ENCODE measurements around the gene TENM4. TPM values are rescaled to one million over a fixed set of nuclear protein-coding genes. Genes with fewer than 3 reads are reported as not detected.

Gene TENM4
- total RNA-seq, 1 experiment from 2014 or later = 25.0 TPM

GRCh38 chr11:79484872-79485271 lies 44.0 kb upstream of the TENM4 start (continued):
- TF ChIP-seq IRF1 (CRISPR knock-in tag; IDR thresholded peaks at IDR 0.05) (no peak), ZNF317 (CRISPR knock-in tag; IDR thresholded peaks at IDR 0.05; ENCODE audit: borderline replicate concordance, low read depth) (no peak), EMX1 (CRISPR knock-in tag; IDR thresholded peaks at IDR 0.05) (no peak), OVOL2 (CRISPR knock-in tag; IDR thresholded peaks at IDR 0.05; ENCODE audit: borderline replicate concordance) (no peak), NFYB (CRISPR knock-in tag; conservative IDR thresholded peaks at IDR 0.05; ENCODE audit: low read depth) (no peak), ZNF425 (CRISPR knock-in tag; conservative IDR thresholded peaks at IDR 0.05) (no peak), SP1 (CRISPR knock-in tag; conservative IDR thresholded peaks at IDR 0.05) (no peak)

GRCh38 chr11:79482800-79483199 lies 42.0 kb upstream of the TENM4 start:
- POLR2A ChIA-PET = no interaction called here
- H3K4me3 Mint-ChIP-seq = no peak overlapping the region
- DNase-seq (ENCODE audit: low spot score) (no peak), ATAC-seq (no peak)
- H3K27me3 Mint-ChIP-seq (ENCODE audit: low read depth) = peaks cover 20% of the 10 kb centered on the region
- H3K36me3 Mint-ChIP-seq = no peaks in the 10 kb centered on the region
- H3K27ac Mint-ChIP-seq = no peak overlapping the region
- no peaks in the 10 kb centered on the region for H3K9me3 Mint-ChIP-seq
- CTCF ChIA-PET = interaction anchor here (1.0 to 1.7 kb wide), 3 partner anchors 9 to 82 kb away, joined by 3 to 9 read pairs (median 4); no protein-coding TSS in a partner anchor
- TF ChIP-seq ZNF512 (CRISPR knock-in tag; IDR thresholded peaks at IDR 0.05; ENCODE audit: borderline replicate concordance) = no peak
- peaks cover 31% of the 10 kb centered on the region for H3K4me1 Mint-ChIP-seq

GRCh38 chr11:79481795-79482194 lies 41.0 kb upstream of the TENM4 start:
- POLR2A ChIA-PET = interaction anchor here (0.6 to 0.8 kb wide), 2 partner anchors 9 to 18 kb away, joined by 3 read pairs; no protein-coding TSS in a partner anchor
- Mint-ChIP-seq H3K9me3 (peaks cover 6% of the 10 kb centered on the region), H3K4me1 (peaks cover 24% of the 10 kb centered on the region), H3K27me3 (ENCODE audit: low read depth) (peaks cover 15% of the 10 kb centered on the region), H3K27ac (no peak overlapping the region), H3K4me3 (no peak overlapping the region), H3K36me3 (no peaks in the 10 kb centered on the region)
- CTCF ChIA-PET = interaction anchor here (0.7 to 1.7 kb wide), 2 partner anchors 19 to 81 kb away, joined by 3 to 4 read pairs; no protein-coding TSS in a partner anchor
- no peak for ATAC-seq
- no peak for DNase-seq (ENCODE audit: low spot score)
- TF ChIP-seq E2F5 (CRISPR knock-in tag; IDR thresholded peaks at IDR 0.05) = no peak
- no peak for TF ChIP-seq ATF2 (CRISPR knock-in tag; IDR thresholded peaks at IDR 0.05; ENCODE audit: borderline replicate concordance, low read depth)
- TF ChIP-seq GRHL2 (CRISPR knock-in tag; IDR thresholded peaks at IDR 0.05; ENCODE audit: insufficient replicate concordance, severe bottlenecking) = no peak
- no peak for TF ChIP-seq ESRRA (CRISPR knock-in tag; IDR thresholded peaks at IDR 0.05; ENCODE audit: borderline replicate concordance)
- no peak for TF ChIP-seq PRDM15 (CRISPR knock-in tag; IDR thresholded peaks at IDR 0.05)
- TF ChIP-seq NFYB (CRISPR knock-in tag; conservative IDR thresholded peaks at IDR 0.05; ENCODE audit: low read depth) = no peak
- no peak for TF ChIP-seq ELF4 (CRISPR knock-in tag; IDR thresholded peaks at IDR 0.05; ENCODE audit: low read depth)
- TF ChIP-seq ZNF396 (CRISPR knock-in tag; IDR thresholded peaks at IDR 0.05; ENCODE audit: borderline replicate concordance) = no peak
- TF ChIP-seq ZNF512 (CRISPR knock-in tag; IDR thresholded peaks at IDR 0.05; ENCODE audit: borderline replicate concordance) = no peak
- TF ChIP-seq CREM (CRISPR knock-in tag; IDR thresholded peaks at IDR 0.05) = no peak
- TF ChIP-seq MXD4 (CRISPR knock-in tag; IDR thresholded peaks at IDR 0.05; ENCODE audit: borderline replicate concordance) = no peak
- no peak for TF ChIP-seq ERG (CRISPR knock-in tag; IDR thresholded peaks at IDR 0.05)

Measured in WTC11 (cell line).